COLO829 (cell line): ENCODE results near the gene TSPAN1.
A peak's percentile ranks its signal among the peaks of the same experiment; 100 is the strongest.

Experiments used
- DNase-seq: peaks from one replicate; pipeline ENCODE4 v3.0.0; 2012; ENCODE audit warnings: low spot score

Gene TSPAN1

GRCh38 chr1:46187106-46187869, 12.4 kb downstream of the TSPAN1 start:
- no peak for DNase-seq

GRCh38 chr1:46188295-46189030, 13.6 kb downstream of the TSPAN1 start:
- DNase-seq = no peak

DNA sequence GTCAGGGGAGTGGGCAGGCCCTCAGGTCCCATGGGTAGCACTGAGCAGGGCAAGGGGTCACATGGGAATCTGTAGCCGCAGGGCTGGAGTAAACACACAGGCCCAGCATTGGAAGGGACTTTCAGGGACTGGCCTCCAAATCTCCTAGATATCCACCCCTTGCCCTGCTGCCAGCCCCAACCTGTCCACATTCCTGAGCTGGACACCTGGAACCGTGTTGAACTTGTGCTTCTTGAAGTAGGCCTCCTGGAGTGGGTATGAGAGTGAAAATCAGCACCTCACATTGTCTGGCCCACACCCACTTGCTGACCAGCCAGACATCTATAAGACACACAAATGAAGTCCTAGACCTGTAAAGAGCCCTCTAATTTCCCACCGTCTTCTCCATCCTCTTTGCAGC, 15.7 kb downstream of the TSPAN1 start:
- DNase-seq = no peak

DNA sequence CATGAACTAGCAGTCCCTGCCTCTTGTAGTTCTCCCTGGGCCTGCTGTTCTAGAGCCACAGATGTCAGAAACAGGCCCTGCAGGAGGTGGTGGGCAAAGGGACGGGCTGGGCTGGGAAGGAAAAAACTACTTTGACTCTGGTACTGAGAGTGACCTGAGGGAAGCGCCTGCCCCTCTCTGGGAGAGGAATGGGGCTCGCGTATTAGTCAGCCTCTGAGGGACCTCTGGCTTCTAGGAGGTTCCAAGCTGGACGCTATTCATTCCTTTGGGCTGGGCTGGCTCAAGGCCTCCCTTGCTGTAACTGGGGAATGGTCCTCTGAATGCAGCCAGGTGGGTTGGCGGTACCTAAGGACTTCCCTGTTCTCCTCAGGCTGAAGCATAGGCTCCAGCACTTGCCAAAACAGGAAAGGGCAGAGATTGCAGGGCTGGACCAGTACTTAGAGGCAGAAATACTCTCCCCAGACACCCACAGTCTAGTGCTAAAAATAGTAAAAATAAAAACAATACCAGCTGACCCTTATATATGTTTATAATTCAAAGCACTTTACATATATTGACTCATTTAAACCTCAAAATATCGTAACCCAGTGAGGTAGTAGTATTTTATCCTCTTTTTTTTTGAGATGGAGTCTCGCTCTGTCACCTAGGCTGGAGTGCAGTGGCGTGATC, 16.3 kb downstream of the TSPAN1 start:
- DNase-seq = no peak

DNA sequence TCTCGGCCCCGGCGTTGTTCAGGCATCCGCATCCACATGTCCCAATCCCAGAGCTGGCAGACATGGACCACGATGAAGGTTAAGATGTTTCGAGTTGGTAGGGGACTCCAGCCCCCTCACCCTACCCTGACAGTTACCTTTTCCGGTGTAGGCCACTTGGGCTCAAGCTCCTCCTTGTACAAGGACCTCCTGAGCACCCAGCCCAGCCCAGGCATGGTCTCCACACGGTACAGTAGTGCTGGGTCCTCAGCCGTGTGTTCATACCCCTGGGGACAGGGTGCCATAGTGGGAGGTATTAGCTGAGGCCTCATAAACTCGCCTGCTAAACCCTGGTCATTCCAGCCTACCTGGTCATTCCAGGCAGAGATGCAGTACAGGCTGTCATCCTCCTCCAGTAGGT, 17.3 kb downstream of the TSPAN1 start:
- no peak for DNase-seq

- no peak for DNase-seq
These were observed 18.4 kb downstream of the TSPAN1 start for GRCh38 chr1:46193285-46193684.

GRCh38 chr1:46193984-46194570, 19.2 kb downstream of the TSPAN1 start:
- DNase-seq = no peak

GRCh38 chr1:46194641-46195193, 19.8 kb downstream of the TSPAN1 start:
- DNase-seq = no peak

DNA sequence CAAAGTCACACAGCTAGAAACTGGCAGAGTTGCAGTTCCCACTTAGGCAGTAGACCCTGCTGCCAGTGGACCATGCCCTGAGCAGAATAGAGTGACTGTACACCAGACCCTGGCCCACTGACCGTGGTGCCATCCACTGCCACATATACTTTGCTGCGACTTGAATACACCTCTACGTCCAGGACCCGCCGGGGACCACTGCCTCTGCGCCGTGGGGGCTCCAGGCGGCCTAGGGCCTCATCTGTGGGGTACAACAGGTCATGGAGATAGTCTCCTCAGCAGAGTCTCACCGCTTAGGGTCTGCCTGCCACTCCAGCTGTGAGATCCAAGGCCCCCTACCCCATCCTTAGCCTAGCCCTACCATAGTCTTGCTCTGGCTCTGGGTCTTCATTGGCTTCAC, 21.7 kb downstream of the TSPAN1 start:
- DNase-seq = no peak

- no peak for DNase-seq
These were observed 22.7 kb downstream of the TSPAN1 start for GRCh38 chr1:46197560-46197963.

GRCh38 chr1:46197964-46198811, 23.3 kb downstream of the TSPAN1 start, which contains the start of gene POMGNT1:
POMGNT1 (minus strand) TSS chr1:46198434; CDS start chr1:46197821, 613 bp downstream.
- peak; percentile 60 for DNase-seq

- no peak for DNase-seq
These were observed 24.4 kb downstream of the TSPAN1 start for GRCh38 chr1:46199233-46199749.

DNA sequence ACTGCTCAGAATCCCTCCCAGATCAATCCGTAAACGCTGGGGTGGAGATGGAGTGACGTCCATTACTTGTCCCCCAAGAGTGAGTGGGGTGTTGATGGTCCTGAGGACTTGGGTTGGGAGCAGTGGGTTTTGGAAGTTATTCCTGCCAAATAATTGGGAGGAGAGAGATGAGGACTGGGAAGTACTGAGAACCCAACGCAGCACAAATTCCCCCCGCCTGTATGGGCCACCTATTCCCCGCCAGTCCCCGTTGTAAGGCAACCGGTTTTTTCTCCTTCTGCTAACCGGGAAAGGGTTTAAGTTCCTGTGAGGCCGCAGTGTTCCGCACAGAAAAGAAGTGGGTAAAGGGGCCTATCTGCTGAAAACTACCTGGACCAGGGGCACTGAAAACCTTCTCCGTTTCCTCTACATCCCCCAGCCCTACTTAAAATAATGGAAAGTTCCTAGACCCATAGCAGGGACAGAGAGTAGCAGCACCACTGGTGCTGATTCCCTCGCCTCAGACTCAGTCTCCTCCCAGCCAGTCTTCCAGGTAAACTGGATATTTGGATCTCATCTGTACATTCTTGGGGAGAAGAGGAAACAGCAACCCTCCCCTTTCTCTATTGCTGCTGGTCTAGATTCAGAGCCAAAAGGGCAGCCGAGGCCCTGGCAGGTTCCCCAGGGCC, 29.0 kb downstream of the TSPAN1 start:
- DNase-seq = no peak

- no peak for DNase-seq
These were observed 29.5 kb downstream of the TSPAN1 start for GRCh38 chr1:46204406-46204742.

- DNase-seq = no peak
These were observed 30.3 kb downstream of the TSPAN1 start for GRCh38 chr1:46205141-46205540.

DNA sequence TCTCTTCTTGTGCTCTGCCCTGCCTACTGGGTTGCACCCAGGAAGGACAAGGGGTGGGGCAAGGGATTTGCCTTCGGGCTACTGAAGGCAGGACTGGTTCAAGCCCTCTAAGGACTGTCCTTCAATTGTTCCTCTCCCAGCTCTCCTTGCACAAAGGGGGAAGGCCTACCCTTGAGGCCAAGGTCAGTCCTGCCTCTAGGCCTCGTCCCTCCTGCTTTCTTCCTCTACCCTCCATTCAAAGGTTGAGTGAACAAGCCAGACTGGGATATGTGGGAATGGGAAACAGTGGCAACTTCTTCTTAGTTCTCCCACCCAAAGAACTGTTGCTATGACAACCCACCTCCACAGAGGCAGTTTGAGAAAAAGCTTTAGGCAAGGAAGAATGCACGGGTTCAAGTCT, 30.9 kb downstream of the TSPAN1 start:
- DNase-seq = peak; percentile 70

DNA sequence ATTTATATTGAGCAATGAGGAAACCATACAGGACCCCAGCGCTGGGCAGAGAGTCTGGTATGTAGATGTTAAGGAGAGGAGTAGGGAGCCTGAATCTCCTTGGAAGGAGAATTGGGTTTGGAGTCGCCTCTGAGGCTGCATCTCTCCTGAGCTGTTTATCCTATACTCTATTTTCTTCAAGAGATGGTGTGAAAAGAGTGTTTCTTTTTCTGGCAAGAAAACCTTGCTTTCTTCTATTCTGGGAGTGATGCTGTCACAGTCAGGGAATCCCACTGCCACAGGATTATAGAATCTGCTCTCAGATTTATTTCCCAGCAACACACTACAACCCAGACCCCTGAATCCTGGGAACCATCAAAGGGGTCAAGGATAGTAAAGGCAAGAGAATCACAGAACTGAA, 31.5 kb downstream of the TSPAN1 start:
- no peak for DNase-seq

DNA sequence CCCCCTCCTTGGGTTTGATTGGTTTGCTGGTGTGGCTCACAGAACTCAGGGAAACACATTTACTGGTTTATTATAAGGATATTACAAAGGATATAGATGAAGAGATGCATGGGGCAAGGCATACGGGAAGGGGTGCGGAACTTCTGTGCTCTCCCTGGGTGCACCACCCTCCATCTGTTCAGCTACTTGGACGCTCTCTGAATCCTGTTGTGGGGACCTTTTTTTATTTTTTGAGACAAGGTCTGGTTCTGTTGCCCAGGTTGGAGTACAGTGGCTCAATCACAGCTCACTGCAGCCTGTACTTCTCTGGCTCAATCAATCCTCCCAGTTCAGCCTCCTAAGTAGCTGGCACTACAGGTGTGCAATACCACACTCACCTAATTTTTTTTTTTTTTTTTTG, 35.7 kb downstream of the TSPAN1 start:
- DNase-seq = no peak

GRCh38 chr1:46211051-46211450, 36.2 kb downstream of the TSPAN1 start:
- DNase-seq = no peak

- DNase-seq = no peak
These were observed 40.6 kb downstream of the TSPAN1 start for GRCh38 chr1:46215504-46215903.

- DNase-seq = no peak
These were observed 43.6 kb downstream of the TSPAN1 start for GRCh38 chr1:46218443-46218842.
